ENCODE results near the gene SPTA1. TPM values are rescaled to one million over a fixed set of nuclear protein-coding genes. Genes with fewer than 3 reads are reported as not detected.
"Not testable (repeated sequence)": the region's sequence is repeated elsewhere in the genome, so short reads cannot be mapped to it uniquely, and the experiment has no call there.

The SPTA1 gene
- polyA plus RNA-seq, 1 donor (not counting 4 experiments of a cell fraction or from before 2014, with no cell fraction given) = not detected

- Histone ChIP-seq H3K9me3 (ENCODE audit: control insufficient read depth, low read depth, low read length) (no peaks in the 10 kb centered on the region), H3K4me3 (ENCODE audit: control insufficient read depth in 2 of 3, extremely low read depth in 1 of 3, insufficient read depth in 2 of 3, low read depth in 1 of 3, low read length in 3 of 3) (no peak overlapping the region), H3K9ac (ENCODE audit: control insufficient read depth, extremely low read depth, insufficient read depth, low read length) (no peak overlapping the region), H3K79me2 (ENCODE audit: control insufficient read depth, insufficient read depth, low read length) (no peaks in the 10 kb centered on the region), H3K9me1 (ENCODE audit: control insufficient read depth, extremely low read depth, insufficient read depth, low read length) (no peaks in the 10 kb centered on the region), H3K36me3 (ENCODE audit: control insufficient read depth in 2 of 2, extremely low read depth in 1 of 2, insufficient read depth in 2 of 2, low read length in 2 of 2) (no peaks in the 10 kb centered on the region), H3K27me3 (ENCODE audit: control insufficient read depth, extremely low read depth, insufficient read depth, low read length) (no peaks in the 10 kb centered on the region), H3K27ac (ENCODE audit: control insufficient read depth, insufficient read depth, low read length) (no peak overlapping the region), H3K4me1 (ENCODE audit: control insufficient read depth, extremely low read depth, insufficient read depth, low read length) (no peaks in the 10 kb centered on the region), H3K4me2 (ENCODE audit: control insufficient read depth, extremely low read depth, insufficient read depth, low read depth, low read length) (no peak overlapping the region), H2AFZ (ENCODE audit: control insufficient read depth, low read length) (no peak overlapping the region), H4K20me1 (ENCODE audit: control insufficient read depth, extremely low read depth, insufficient read depth, low read length) (no peaks in the 10 kb centered on the region)
- dilution Hi-C loops (cut with MboI; ENCODE audit: extremely low pct_ligation_motif_present, low sequenced_read_pairs) = no loop called here
- DNase-seq (ENCODE audit: low read depth, low spot score) (no peak), FAIRE-seq (no peak)
- TF ChIP-seq CTCF (optimal IDR thresholded peaks at IDR 0.05 in 1 of 3, IDR thresholded peaks at IDR 0.05 in 1 of 3, conservative IDR thresholded peaks at IDR 0.05 in 1 of 3; ENCODE audit: extremely low read depth in 1 of 3, insufficient read depth in 2 of 3, low read length in 3 of 3) (no peak), EZH2 (IDR thresholded peaks at IDR 0.05; ENCODE audit: low read length) (no peak)
These were observed 5.4 kb upstream of the SPTA1 start for GRCh38 chr1:158691907-158692306.

- dilution Hi-C loops (cut with MboI; ENCODE audit: extremely low pct_ligation_motif_present, low sequenced_read_pairs); H3K36me3 ChIP-seq (ENCODE audit: control insufficient read depth in 2 of 2, extremely low read depth in 1 of 2, insufficient read depth in 2 of 2, low read length in 2 of 2); H3K9ac ChIP-seq (ENCODE audit: control insufficient read depth, extremely low read depth, insufficient read depth, low read length); FAIRE-seq; H4K20me1 ChIP-seq (ENCODE audit: control insufficient read depth, extremely low read depth, insufficient read depth, low read length); H3K4me3 ChIP-seq (ENCODE audit: control insufficient read depth in 2 of 3, extremely low read depth in 1 of 3, insufficient read depth in 2 of 3, low read depth in 1 of 3, low read length in 3 of 3); H3K4me1 ChIP-seq (ENCODE audit: control insufficient read depth, extremely low read depth, insufficient read depth, low read length); DNase-seq (ENCODE audit: low read depth, low spot score); H3K79me2 ChIP-seq (ENCODE audit: control insufficient read depth, insufficient read depth, low read length); H3K27ac ChIP-seq (ENCODE audit: control insufficient read depth, insufficient read depth, low read length); H3K9me1 ChIP-seq (ENCODE audit: control insufficient read depth, extremely low read depth, insufficient read depth, low read length); H3K9me3 ChIP-seq (ENCODE audit: control insufficient read depth, low read depth, low read length); H2AFZ ChIP-seq (ENCODE audit: control insufficient read depth, low read length); H3K27me3 ChIP-seq (ENCODE audit: control insufficient read depth, extremely low read depth, insufficient read depth, low read length); H3K4me2 ChIP-seq (ENCODE audit: control insufficient read depth, extremely low read depth, insufficient read depth, low read depth, low read length): not testable (repeated sequence)
These were observed 4.6 kb upstream of the SPTA1 start for GRCh38 chr1:158691149-158691548.

- H3K4me2 ChIP-seq (ENCODE audit: control insufficient read depth, extremely low read depth, insufficient read depth, low read depth, low read length) = no peak overlapping the region
- FAIRE-seq = no peak
- dilution Hi-C loops (cut with MboI; ENCODE audit: extremely low pct_ligation_motif_present, low sequenced_read_pairs) = no loop called here
These were observed 3.4 kb upstream of the SPTA1 start for GRCh38 chr1:158689875-158690274.

More at GRCh38 chr1:158689875-158690274, 3.4 kb upstream of the SPTA1 start:
- no peak for TF ChIP-seq CTCF (optimal IDR thresholded peaks at IDR 0.05 in 1 of 3, IDR thresholded peaks at IDR 0.05 in 1 of 3, conservative IDR thresholded peaks at IDR 0.05 in 1 of 3; ENCODE audit: extremely low read depth in 1 of 3, insufficient read depth in 2 of 3, low read length in 3 of 3)
- TF ChIP-seq EZH2 (IDR thresholded peaks at IDR 0.05; ENCODE audit: low read length) = no peak
- Histone ChIP-seq H3K4me3 (ENCODE audit: control insufficient read depth in 2 of 3, extremely low read depth in 1 of 3, insufficient read depth in 2 of 3, low read depth in 1 of 3, low read length in 3 of 3) (no peak overlapping the region), H2AFZ (ENCODE audit: control insufficient read depth, low read length) (no peak overlapping the region), H3K9ac (ENCODE audit: control insufficient read depth, extremely low read depth, insufficient read depth, low read length) (no peak overlapping the region), H3K9me1 (ENCODE audit: control insufficient read depth, extremely low read depth, insufficient read depth, low read length) (no peaks in the 10 kb centered on the region), H3K27me3 (ENCODE audit: control insufficient read depth, extremely low read depth, insufficient read depth, low read length) (no peaks in the 10 kb centered on the region), H3K9me3 (ENCODE audit: control insufficient read depth, low read depth, low read length) (no peaks in the 10 kb centered on the region), H4K20me1 (ENCODE audit: control insufficient read depth, extremely low read depth, insufficient read depth, low read length) (no peaks in the 10 kb centered on the region), H3K79me2 (ENCODE audit: control insufficient read depth, insufficient read depth, low read length) (no peaks in the 10 kb centered on the region), H3K27ac (ENCODE audit: control insufficient read depth, insufficient read depth, low read length) (no peak overlapping the region), H3K4me1 (ENCODE audit: control insufficient read depth, extremely low read depth, insufficient read depth, low read length) (no peaks in the 10 kb centered on the region), H3K36me3 (ENCODE audit: control insufficient read depth in 2 of 2, extremely low read depth in 1 of 2, insufficient read depth in 2 of 2, low read length in 2 of 2) (no peaks in the 10 kb centered on the region)
- DNase-seq (ENCODE audit: low read depth, low spot score) = no peak
